PC-3 (cell line): ENCODE measurements around the gene ITCH. TPM values are rescaled to one million over a fixed set of nuclear protein-coding genes. Genes with fewer than 3 reads are reported as not detected.

Experiments used
- ATAC-seq: fragments of 200-7000 bp; cut with Tn5 transposase; 2 replicates; pipeline ENCODE4 v1.9.1; 2020; ENCODE audit warnings: mild to moderate bottlenecking, moderate library complexity
- BruUV-seq: library from RNA; stranded (reverse); fragments of 400-500 nt; replicated peaks from 2 replicates; lab custom pipeline; 2021; lab: Mats Ljungman, UMichigan
- CTCF ChIA-PET: fragments of 300-600 bp; sonication (Branson Sonifier 250); formaldehyde crosslinking; loops from one replicate; lab custom pipeline; 2022; ENCODE audit warnings: antibody characterized with exemption; lab: Charles Lee
- POLR2A ChIA-PET: fragments of 300-600 bp; sonication (Branson Sonifier 250); formaldehyde crosslinking; loops from one replicate; lab custom pipeline; 2022; ENCODE audit warnings: antibody characterized with exemption; ENCODE audit not compliant: unreplicated experiment; lab: Charles Lee
- DNase-seq: peaks from one replicate; pipeline ENCODE4 v3.0.0-alpha.2; 2015
- H2AFZ ChIP-seq: fragments of 300-600 bp; sonication (generic); 2 replicates; pipeline ENCODE4 v1.6.0; 2016; ENCODE audit warnings: antibody characterized with exemption, low read length
- H3F3A ChIP-seq: fragments of 300-600 bp; sonication (generic); one replicate; pipeline ENCODE4 v1.6.0; 2017; ENCODE audit warnings: antibody characterized with exemption, low read length, control low read depth, mild to moderate bottlenecking; ENCODE audit not compliant: unreplicated experiment
- H3K27ac ChIP-seq: fragments of 300-600 bp; sonication (generic); 2 replicates; pipeline ENCODE4 v1.5.1; 2016; ENCODE audit warnings: mild to moderate bottlenecking, low read length
- H3K27me3 ChIP-seq: fragments of 300-600 bp; sonication (generic); 2 replicates; pipeline ENCODE4 v1.6.1; 2016; ENCODE audit warnings: low read length, mixed read lengths
- H3K36me3 ChIP-seq: fragments of 300-600 bp; sonication (generic); 2 replicates; pipeline ENCODE4 v1.6.1; 2016; ENCODE audit warnings: low read depth, mixed run types, low read length, mixed read lengths
- H3K4me1 ChIP-seq: fragments of 300-600 bp; sonication (generic); 2 replicates; pipeline ENCODE4 v1.5.1; 2016; ENCODE audit warnings: low read length; ENCODE audit not compliant: insufficient read depth
- H3K4me2 ChIP-seq: fragments of 300-600 bp; sonication (generic); 2 replicates; pipeline ENCODE4 v1.6.0; 2016; ENCODE audit warnings: low read length
- H3K4me3 ChIP-seq: fragments of 300-600 bp; sonication (generic); 2 replicates; pipeline ENCODE4 v1.5.1; 2016; ENCODE audit warnings: mild to moderate bottlenecking, low read length, mixed read lengths
- H3K79me2 ChIP-seq: fragments of 300-600 bp; sonication (generic); 2 replicates; pipeline ENCODE4 v1.6.1; 2017; ENCODE audit warnings: low read length, mixed read lengths
- H3K9ac ChIP-seq: fragments of 300-600 bp; sonication (generic); 2 replicates; pipeline ENCODE4 v1.6.0; 2016; ENCODE audit warnings: mild to moderate bottlenecking, low read length
- H3K9me2 ChIP-seq: fragments of 300-600 bp; sonication (generic); replicated peaks from 2 replicates; pipeline ENCODE4 v1.6.1; 2016; ENCODE audit warnings: mixed run types, low read length, mixed read lengths
- H3K9me3 ChIP-seq: fragments of 300-600 bp; sonication (generic); 2 replicates; pipeline ENCODE4 v1.6.1; 2016; ENCODE audit warnings: low read length, mixed read lengths
- H4K20me1 ChIP-seq: fragments of 300-600 bp; sonication (generic); 2 replicates; pipeline ENCODE4 v1.6.1; 2016; ENCODE audit warnings: low read length, mixed read lengths
- EZH2 ChIP-seq: fragments of 300-600 bp; sonication (generic); IDR thresholded peaks from one replicate; pipeline ENCODE4 v1.6.1; 2017; ENCODE audit warnings: antibody characterized with exemption, mild to moderate bottlenecking, low read length; ENCODE audit not compliant: unreplicated experiment
- EZH2phosphoT487 ChIP-seq: fragments of 300-600 bp; sonication (generic); IDR thresholded peaks from 2 replicates; pipeline ENCODE4 v1.6.1; 2018; ENCODE audit warnings: mild to moderate bottlenecking, antibody characterized with exemption, low read length, borderline replicate concordance
- intact Hi-C: fragments of 100-400 bp; cut with micrococcal nuclease; formaldehyde crosslinking; loops from 2 replicates; pipeline ENCODE4 v1.9.0; 2023
- total RNA-seq: library from RNA; depleted of rRNA; stranded (reverse); fragments of >200 nt; gene quantifications from 2 replicates; pipeline ENCODE4 v1.2.3, GENCODE V29; 2014
- TF ChIP-seq, protein P1 (sequence below): fragments of 300-600 bp; sonication (generic); conservative IDR thresholded peaks from 2 replicates; pipeline ENCODE4 v1.5.1; 2017; ENCODE audit warnings: antibody characterized with exemption, low read depth, mild to moderate bottlenecking, low read length

Gene ITCH
- total RNA-seq, 1 experiment from 2014 or later, result 54.8 TPM

DNA sequence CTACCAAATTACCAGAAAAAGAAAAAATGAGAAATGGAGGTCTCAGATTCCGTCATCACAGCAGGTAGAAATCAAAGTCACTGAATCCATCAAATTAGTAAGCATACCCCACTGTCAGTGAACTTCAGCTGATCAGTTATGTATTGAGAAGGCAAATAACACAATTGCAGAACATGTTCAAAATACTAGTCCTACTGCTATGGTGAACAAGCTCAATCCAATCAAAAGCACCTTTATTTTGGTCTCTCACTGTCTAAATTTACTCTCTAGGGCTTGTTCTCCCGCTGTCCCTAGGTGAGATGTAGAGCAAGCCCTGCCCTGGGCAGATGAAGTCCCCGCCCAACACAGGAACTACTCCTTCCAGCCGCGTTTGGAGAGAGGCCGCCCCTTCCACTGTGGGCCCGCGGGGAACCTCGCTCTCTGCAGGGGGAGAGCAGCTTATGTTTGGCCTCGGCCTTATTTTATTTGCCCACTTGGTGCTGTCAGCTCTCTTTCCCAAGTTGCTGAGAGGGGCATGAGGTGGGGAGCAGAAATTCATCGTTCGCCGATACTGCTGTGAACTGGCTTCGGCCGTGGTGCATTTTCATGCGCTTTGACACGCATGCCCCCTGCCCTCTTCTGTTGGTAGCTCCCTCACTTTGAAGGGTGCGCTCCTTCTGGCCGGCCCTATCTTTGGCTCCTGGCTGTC lies 181.2 kb downstream of the ITCH start:
- Histone ChIP-seq H3K79me2 (no peaks in the 10 kb centered on the region), H3K9me3 (no peaks in the 10 kb centered on the region), H2AFZ (no peak overlapping the region), H3K4me1 (no peaks in the 10 kb centered on the region), H3K27ac (no peak overlapping the region), H3K4me2 (no peak overlapping the region), H4K20me1 (no peaks in the 10 kb centered on the region), H3K36me3 (peaks cover 9% of the 10 kb centered on the region; the same call in 1 of the 2 replicates), H3K4me3 (no peak overlapping the region), H3K9ac (no peak overlapping the region), H3K9me2 (no peaks in the 10 kb centered on the region), H3K27me3 (no peaks in the 10 kb centered on the region), H3F3A (no peaks in the 10 kb centered on the region)
- BruUV-seq, result TSS peak; percentile 22
- DNase-seq (no peak), ATAC-seq (no peak)
- TF ChIP-seq, protein P1, sequence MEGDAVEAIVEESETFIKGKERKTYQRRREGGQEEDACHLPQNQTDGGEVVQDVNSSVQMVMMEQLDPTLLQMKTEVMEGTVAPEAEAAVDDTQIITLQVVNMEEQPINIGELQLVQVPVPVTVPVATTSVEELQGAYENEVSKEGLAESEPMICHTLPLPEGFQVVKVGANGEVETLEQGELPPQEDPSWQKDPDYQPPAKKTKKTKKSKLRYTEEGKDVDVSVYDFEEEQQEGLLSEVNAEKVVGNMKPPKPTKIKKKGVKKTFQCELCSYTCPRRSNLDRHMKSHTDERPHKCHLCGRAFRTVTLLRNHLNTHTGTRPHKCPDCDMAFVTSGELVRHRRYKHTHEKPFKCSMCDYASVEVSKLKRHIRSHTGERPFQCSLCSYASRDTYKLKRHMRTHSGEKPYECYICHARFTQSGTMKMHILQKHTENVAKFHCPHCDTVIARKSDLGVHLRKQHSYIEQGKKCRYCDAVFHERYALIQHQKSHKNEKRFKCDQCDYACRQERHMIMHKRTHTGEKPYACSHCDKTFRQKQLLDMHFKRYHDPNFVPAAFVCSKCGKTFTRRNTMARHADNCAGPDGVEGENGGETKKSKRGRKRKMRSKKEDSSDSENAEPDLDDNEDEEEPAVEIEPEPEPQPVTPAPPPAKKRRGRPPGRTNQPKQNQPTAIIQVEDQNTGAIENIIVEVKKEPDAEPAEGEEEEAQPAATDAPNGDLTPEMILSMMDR, result no peak
- TF ChIP-seq EZH2phosphoT487 (no peak), EZH2 (no peak)
- intact Hi-C loops, result no loop called here
- ChIA-PET CTCF (no interaction called here), POLR2A (interaction anchor here (0.6 kb wide), 1 partner anchor 472 kb away, joined by 3 read pairs; no protein-coding TSS in a partner anchor)

DNA sequence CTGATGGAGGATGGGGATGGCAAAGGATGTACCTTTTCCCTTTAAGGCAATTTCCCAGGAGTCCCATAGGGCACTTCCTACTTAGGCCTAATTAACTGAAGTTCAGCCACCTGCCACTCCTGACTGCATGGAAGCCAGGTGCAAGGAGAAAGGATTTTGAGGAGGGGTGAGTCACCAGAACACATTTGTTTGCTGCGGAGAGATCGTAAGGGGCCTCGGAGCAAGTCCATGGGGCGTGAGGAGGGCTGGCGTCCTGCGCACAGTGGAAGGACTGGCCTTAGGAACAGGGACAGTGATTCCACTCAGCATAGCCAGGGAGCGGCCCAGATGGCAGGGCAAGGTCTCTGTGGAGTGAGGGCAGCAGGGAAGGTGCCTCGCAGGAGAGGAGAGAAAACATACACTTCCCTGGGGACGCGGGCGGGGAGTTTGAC lies 183.7 kb downstream of the ITCH start:
- H3K9me2 ChIP-seq, result no peaks in the 10 kb centered on the region
- H3K4me3 ChIP-seq, result no peak overlapping the region
- H3K4me1 ChIP-seq, result no peaks in the 10 kb centered on the region
- no peaks in the 10 kb centered on the region for H3K9me3 ChIP-seq
- ChIA-PET POLR2A (no interaction called here), CTCF (no interaction called here)
- no peaks in the 10 kb centered on the region; the same call in 1 of the 2 replicates for H3K36me3 ChIP-seq
- H2AFZ ChIP-seq, result no peak overlapping the region
- H3F3A ChIP-seq, result no peaks in the 10 kb centered on the region
- no peak overlapping the region for H3K27ac ChIP-seq
- ATAC-seq, result no peak
- no peaks in the 10 kb centered on the region for H3K27me3 ChIP-seq
- no peak overlapping the region for H3K4me2 ChIP-seq
- H4K20me1 ChIP-seq, result no peaks in the 10 kb centered on the region
- no TSS peak for BruUV-seq
- intact Hi-C loops, result no loop called here
- no peak overlapping the region for H3K9ac ChIP-seq
- no peaks in the 10 kb centered on the region for H3K79me2 ChIP-seq
- no peak for DNase-seq
- TF ChIP-seq, protein P1, result no peak
- TF ChIP-seq EZH2phosphoT487, result no peak
- TF ChIP-seq EZH2, result no peak
